Omental fat pad (tissue), 4 donors: ENCODE data around the gene GAB1. TPM values are rescaled to one million over a fixed set of nuclear protein-coding genes. Genes with fewer than 3 reads are reported as not detected.

Experiments
- ATAC-seq: fragments of 150-250 bp; one replicate; pipeline ENCODE4 v1.9.1; 2016; ENCODE audit warnings: mild to moderate bottlenecking, moderate library complexity; ENCODE audit not compliant: low FRiP score
- DNase-seq: peaks from one replicate; pipeline ENCODE4 v3.0.0-alpha.2; 2019; ENCODE audit warnings: low spot score
- CTCF ChIP-seq, 3 donors: fragments of 450-650 bp; IDR thresholded peaks; one replicate each; pipeline ENCODE4 v1.5.1; 2016 to 2017; ENCODE audit warnings: antibody characterized with exemption in 3 of 3, mild to moderate bottlenecking in 3 of 3, moderate library complexity in 2 of 3
- total RNA-seq, 4 donors: library from RNA; depleted of rRNA; stranded (reverse); fragments of >200 nt; gene quantifications; one replicate each; pipeline ENCODE4 v1.1.0, GENCODE V29; 2016

The GAB1 gene
- total RNA-seq, 4 donors from 2014 or later = 9.4 to 32.2 (median 29.4) TPM

- no peak for TF ChIP-seq CTCF (IDR thresholded peaks at IDR 0.05)
- DNase-seq (no peak), ATAC-seq (no peak)
Observed at GRCh38 chr4:143441109-143441508, 104.4 kb downstream of the GAB1 start.

- no peak for ATAC-seq
- TF ChIP-seq CTCF (IDR thresholded peaks at IDR 0.05) = no peak
- no peak for DNase-seq
Observed at GRCh38 chr4:143441678-143442077, 105.0 kb downstream of the GAB1 start.

- DNase-seq (no peak), ATAC-seq (no peak)
- no peak for TF ChIP-seq CTCF (IDR thresholded peaks at IDR 0.05)
Observed at GRCh38 chr4:143443728-143444127, 107.1 kb downstream of the GAB1 start.

GRCh38 chr4:143451186-143451585 lies 114.5 kb downstream of the GAB1 start:
- TF ChIP-seq CTCF (IDR thresholded peaks at IDR 0.05) = no peak
- no peak for DNase-seq

GRCh38 chr4:143455211-143455610 lies 118.5 kb downstream of the GAB1 start:
- TF ChIP-seq CTCF (IDR thresholded peaks at IDR 0.05) = no peak
- ATAC-seq (no peak), DNase-seq (no peak)

More at GRCh38 chr4:143451186-143451585, 114.5 kb downstream of the GAB1 start:
- ATAC-seq = no peak

GRCh38 chr4:143458966-143459365 lies 122.3 kb downstream of the GAB1 start:
- ATAC-seq (no peak), DNase-seq (no peak)
- TF ChIP-seq CTCF (IDR thresholded peaks at IDR 0.05) = no peak

GRCh38 chr4:143473334-143474126 lies 136.9 kb downstream of the GAB1 start:
- TF ChIP-seq CTCF (IDR thresholded peaks at IDR 0.05) = no peak
- ATAC-seq = no peak
- DNase-seq = no peak
